WERI-Rb-1 (cell line): ENCODE data around the gene SNRNP40.

Experiments
- DNase-seq: peaks from one replicate; pipeline ENCODE4 v3.0.0-alpha.2; 2020
- H3K27ac ChIP-seq: fragments of 250-450 bp; sonication (Bioruptor Pico); 2 replicates; pipeline ENCODE4 v1.5.1; 2020; ENCODE audit warnings: mild to moderate bottlenecking, moderate library complexity
- H3K27me3 ChIP-seq: fragments of 250-450 bp; sonication (Bioruptor Pico); 2 replicates; pipeline ENCODE4 v1.5.1; 2021; ENCODE audit warnings: mild to moderate bottlenecking, low read depth, moderate library complexity; ENCODE audit not compliant: insufficient read depth, severe bottlenecking
- H3K36me3 ChIP-seq: fragments of 250-450 bp; sonication (Bioruptor Pico); 2 replicates; pipeline ENCODE4 v1.5.1; 2020; ENCODE audit warnings: mild to moderate bottlenecking, moderate library complexity
- H3K4me3 ChIP-seq: 2 replicates; pipeline ENCODE4 v1.5.1; 2011; ENCODE audit warnings: low read depth, mild to moderate bottlenecking, control low read depth, low read length
- H3K9me3 ChIP-seq: fragments of 250-450 bp; sonication (Bioruptor Pico); 2 replicates; pipeline ENCODE4 v1.5.1; 2021; ENCODE audit warnings: mild to moderate bottlenecking, moderate library complexity; ENCODE audit not compliant: severe bottlenecking
- CTCF ChIP-seq: IDR thresholded peaks from 2 replicates; pipeline ENCODE4 v1.5.1; 2011; ENCODE audit warnings: low read depth, mild to moderate bottlenecking, control low read depth, inconsistent platforms, low read length

Gene SNRNP40

DNA sequence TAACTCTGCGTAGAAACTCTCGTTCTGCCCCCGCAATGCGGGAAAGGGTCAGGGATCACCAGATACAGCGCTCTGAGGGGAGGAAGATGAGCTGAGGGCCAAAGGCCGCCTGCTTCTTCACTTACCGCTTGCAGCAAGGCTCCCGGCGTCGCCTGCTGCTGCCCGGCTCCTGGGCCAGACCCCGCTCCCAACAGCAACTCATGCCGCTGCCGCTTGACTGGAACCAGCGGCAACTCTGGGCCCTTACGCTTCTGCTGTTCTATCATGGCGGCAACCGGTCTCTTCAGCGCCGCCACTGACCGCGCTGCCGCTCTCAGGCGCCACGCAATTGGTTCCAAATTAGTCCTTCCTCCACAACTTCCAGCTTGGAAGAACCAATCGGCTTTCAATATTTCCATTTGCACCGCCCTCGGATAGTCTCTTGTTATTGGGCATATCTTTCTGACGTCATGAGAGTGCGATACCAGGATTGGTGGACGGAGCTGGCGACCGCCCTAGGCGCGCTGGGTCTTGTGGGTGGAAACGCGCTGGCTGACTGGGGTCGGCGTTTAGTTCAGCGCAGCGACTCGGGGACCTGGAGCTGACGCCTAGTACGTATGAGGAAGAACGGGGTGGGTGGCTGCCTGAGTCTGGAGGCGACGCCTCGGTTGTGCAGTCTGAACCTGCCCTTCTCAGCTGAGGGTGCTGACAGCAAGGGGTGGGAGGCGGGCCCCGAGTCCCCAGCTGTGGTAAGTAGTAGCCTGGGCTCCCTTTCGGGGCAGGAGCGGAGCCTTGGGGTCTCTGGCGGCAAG is at the start of gene SNRNP40, which contains the start of gene ZCCHC17:
Gene SNRNP40, minus strand, starts transcription at position 303 of the 791 bp plus-strand sequence. Its CDS starts 37 bp downstream, at position 266.
Gene ZCCHC17, plus strand, starts transcription at position 547 of the 791 bp plus-strand sequence. CDS start 13,067 bp downstream, outside the sequence.
- Histone ChIP-seq H3K9me3 (no peaks in the 10 kb centered on the region), H3K27ac (peak within 1 kb of the TSS; percentile 94), H3K27me3 (no peaks in the 10 kb centered on the region), H3K36me3 (peaks cover 44% of the 10 kb centered on the region), H3K4me3 (peak within 1 kb of the TSS; percentile 100)
- peak; percentile 96 for DNase-seq
- TF ChIP-seq CTCF = no peak

GRCh38 chr1:31345635-31346034 is 49.0 kb upstream of the SNRNP40 start:
- H3K9me3 ChIP-seq = no peaks in the 10 kb centered on the region
- no peaks in the 10 kb centered on the region for H3K27me3 ChIP-seq
- no peak for TF ChIP-seq CTCF
- DNase-seq = no peak
- H3K4me3 ChIP-seq = no peak overlapping the region
- H3K27ac ChIP-seq = no peak overlapping the region
- H3K36me3 ChIP-seq = peaks cover 22% of the 10 kb centered on the region

GRCh38 chr1:31344503-31344902 is 47.9 kb upstream of the SNRNP40 start:
- no peak for DNase-seq
- Histone ChIP-seq H3K27me3 (no peaks in the 10 kb centered on the region), H3K27ac (no peak overlapping the region), H3K4me3 (no peak overlapping the region), H3K9me3 (no peaks in the 10 kb centered on the region), H3K36me3 (peaks cover 12% of the 10 kb centered on the region)
- TF ChIP-seq CTCF = no peak

GRCh38 chr1:31336687-31337467 is 40.3 kb upstream of the SNRNP40 start:
- no peaks in the 10 kb centered on the region for H3K27me3 ChIP-seq
- no peak for TF ChIP-seq CTCF
- H3K36me3 ChIP-seq = peaks cover 4% of the 10 kb centered on the region
- no peak overlapping the region for H3K27ac ChIP-seq
- DNase-seq = no peak
- no peaks in the 10 kb centered on the region for H3K9me3 ChIP-seq
- no peak overlapping the region for H3K4me3 ChIP-seq

- Histone ChIP-seq H3K27me3 (no peaks in the 10 kb centered on the region), H3K4me3 (no peak overlapping the region), H3K9me3 (no peaks in the 10 kb centered on the region), H3K36me3 (peaks cover 4% of the 10 kb centered on the region), H3K27ac (no peak overlapping the region)
- peak; percentile 41; the same call in 1 of the 2 replicates for TF ChIP-seq CTCF
- DNase-seq = peak; percentile 8
Measured at GRCh38 chr1:31335007-31335406, 38.4 kb upstream of the SNRNP40 start.
